Measurements from ENCODE around the gene ATP6V0A1. TPM values are rescaled to one million over a fixed set of nuclear protein-coding genes. Genes with fewer than 3 reads are reported as not detected.

The ATP6V0A1 gene
- total RNA-seq = 100 to 1,000 TPM; 131 to 143 TPM
- polyA plus RNA-seq (ENCODE audit: insufficient read depth, low read depth, low replicate concordance) = 89.9 TPM
- long read RNA-seq, donor 1, full-length matches to known transcripts = 31 of 31 reads
- long read RNA-seq, donor 1, partial matches to known transcripts = 0 of 31 reads
- long read RNA-seq, donor 1, other reads (novel, unspliced or antisense) = 0 of 31 reads
- long read RNA-seq, donor 2, full-length matches to known transcripts = 28 of 28 reads
- long read RNA-seq, donor 2, partial matches to known transcripts = 0 of 28 reads
- long read RNA-seq, donor 2, other reads (novel, unspliced or antisense) = 0 of 28 reads

- H3K4me1 ChIP-seq = peaks cover 21% of the 10 kb centered on the region
- peak within 1 kb of the TSS; percentile 79 to 96 for H3K4me3 ChIP-seq
- no peaks in the 10 kb centered on the region for H3K36me3 ChIP-seq (ENCODE audit: low read depth, missing control alignments)
- intact Hi-C loops (cut with DNase I; ENCODE audit: low total_unique reads) = no loop called here
- no peaks in the 10 kb centered on the region for H3K9me3 ChIP-seq
- TF ChIP-seq POLR2A (IDR thresholded peaks at IDR 0.05) = peak; percentile 51
- TF ChIP-seq CTCF (IDR thresholded peaks at IDR 0.05) = no peak
- whole genome bisulfite sequencing, 2 donors = 0 to 1% methylated on average over 36 to 43 of the region's 45 CpGs
- peak; percentile 97 for DNase-seq
- peak within 1 kb of the TSS; percentile 97 to 99 for H3K27ac ChIP-seq
- H3K27me3 ChIP-seq = no peaks in the 10 kb centered on the region
Observed at GRCh38 chr17:42458497-42459255, at the start of gene ATP6V0A1. Gene ATP6V0A1, plus strand, starts transcription at chr17:42458878. Its CDS starts 2,017 bp downstream, at chr17:42460895.

- intact Hi-C loops (cut with DNase I; ENCODE audit: low total_unique reads) = loop anchor here (5.0 kb wide), 1 partner anchor 87 kb away; no protein-coding TSS in a partner anchor
- Histone ChIP-seq H3K4me3 (no peak overlapping the region), H3K9me3 (no peaks in the 10 kb centered on the region), H3K27ac (peak overlapping the region; percentile 68 to 76), H3K4me1 (peaks cover 40% of the 10 kb centered on the region), H3K27me3 (no peaks in the 10 kb centered on the region), H3K36me3 (ENCODE audit: low read depth, missing control alignments) (no peaks in the 10 kb centered on the region)
- DNase-seq = no peak
- WGBS, 2 donors = 38 to 41% methylated on average over 5 of the region's 5 CpGs
- no peak for TF ChIP-seq CTCF (IDR thresholded peaks at IDR 0.05)
- no peak for TF ChIP-seq POLR2A (IDR thresholded peaks at IDR 0.05)
Observed at GRCh38 chr17:42409523-42410318, 49.0 kb upstream of the ATP6V0A1 start.

GRCh38 chr17:42410319-42410685 is 48.4 kb upstream of the ATP6V0A1 start:
- intact Hi-C loops (cut with DNase I; ENCODE audit: low total_unique reads) = no loop called here
- TF ChIP-seq POLR2A (IDR thresholded peaks at IDR 0.05) = no peak
- no peak for TF ChIP-seq CTCF (IDR thresholded peaks at IDR 0.05)
- peaks cover 40% of the 10 kb centered on the region for H3K4me1 ChIP-seq
- 49% methylated on average over 5 of the region's 5 CpGs for WGBS, 2 donors
- no peak overlapping the region for H3K4me3 ChIP-seq
- no peaks in the 10 kb centered on the region for H3K9me3 ChIP-seq
- H3K27me3 ChIP-seq = no peaks in the 10 kb centered on the region
- DNase-seq = no peak
- no peaks in the 10 kb centered on the region for H3K36me3 ChIP-seq (ENCODE audit: low read depth, missing control alignments)
- H3K27ac ChIP-seq = peak overlapping the region; percentile 68 to 76

GRCh38 chr17:42411361-42411760 is 47.3 kb upstream of the ATP6V0A1 start:
- TF ChIP-seq CTCF (IDR thresholded peaks at IDR 0.05) (no peak), POLR2A (IDR thresholded peaks at IDR 0.05) (no peak)
- intact Hi-C loops (cut with DNase I; ENCODE audit: low total_unique reads) = no loop called here
- Histone ChIP-seq H3K27me3 (no peaks in the 10 kb centered on the region), H3K4me1 (peaks cover 39% of the 10 kb centered on the region), H3K9me3 (no peaks in the 10 kb centered on the region), H3K27ac (peak overlapping the region in 1 of 2 donors; percentile 77), H3K4me3 (no peak overlapping the region), H3K36me3 (ENCODE audit: low read depth, missing control alignments) (no peaks in the 10 kb centered on the region)
- no peak for DNase-seq
- 53 to 64% methylated on average over 4 of the region's 4 CpGs for WGBS, 2 donors

Data from testis (tissue), 5 donors.